Erythroblast (primary cell): ENCODE data around the gene AUTS2.

Experiments used
- DNase-seq, 2 experiments: peaks; one replicate each; lab custom pipeline; 2025; lab: John Stamatoyannopoulos, UW
- GATA1 ChIP-seq: IDR thresholded peaks from 2 replicates; pipeline ENCODE4 v1.6.1; 2011; ENCODE audit warnings: low read depth, mild to moderate bottlenecking, control low read depth, low read length, moderate library complexity
- POLR2A ChIP-seq: IDR thresholded peaks from 2 replicates; pipeline ENCODE4 v1.6.1; 2011; ENCODE audit warnings: mild to moderate bottlenecking, low read length

AUTS2 gene

DNA sequence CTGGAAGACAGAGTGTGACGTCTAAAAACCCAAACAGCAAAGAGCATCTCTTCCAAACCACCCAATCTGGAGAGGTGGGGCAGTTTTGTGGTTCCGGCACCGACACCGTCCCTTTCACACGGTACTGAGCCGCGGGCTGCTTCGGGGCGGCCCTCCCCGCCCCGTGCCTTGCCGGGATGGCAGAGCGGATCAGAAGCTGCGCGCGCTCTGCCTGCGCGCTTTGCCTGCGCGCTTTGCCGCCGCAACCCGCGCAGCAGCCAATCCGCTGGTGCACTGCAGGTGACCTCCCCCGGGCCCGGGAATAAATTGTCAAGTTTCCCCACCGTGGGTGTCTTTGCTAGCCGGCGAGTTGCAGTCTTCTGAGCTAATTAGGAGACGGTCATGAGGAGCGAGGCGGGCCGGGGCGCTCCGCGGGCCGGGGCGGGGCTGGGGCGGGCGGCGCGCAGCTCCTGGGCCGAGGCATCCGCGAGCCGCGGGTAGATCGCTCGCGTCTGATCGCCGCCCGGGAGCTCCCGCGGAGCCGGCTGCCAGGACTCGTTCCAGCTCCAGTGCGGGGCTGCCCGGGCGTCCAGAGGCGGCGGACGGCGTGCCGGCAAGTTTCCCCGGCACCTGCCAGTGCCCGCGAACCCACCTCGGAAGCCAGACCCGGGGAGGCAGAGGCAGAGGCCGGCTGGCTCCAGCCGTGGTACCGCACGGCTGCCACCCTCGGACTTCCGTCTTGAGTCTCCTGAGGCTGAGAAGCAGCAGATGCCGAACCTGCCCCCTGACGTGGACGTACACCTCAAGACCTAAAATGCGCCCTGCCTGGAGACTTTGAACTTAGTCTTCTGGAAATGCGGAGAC, 997.7 kb downstream of the AUTS2 start:
- TF ChIP-seq POLR2A (no peak), GATA1 (no peak)
- DNase-seq = no peak

- DNase-seq = no peak
- TF ChIP-seq GATA1 (no peak), POLR2A (no peak)
Observed at GRCh38 chr7:70596598-70596913, 998.3 kb downstream of the AUTS2 start.

DNA sequence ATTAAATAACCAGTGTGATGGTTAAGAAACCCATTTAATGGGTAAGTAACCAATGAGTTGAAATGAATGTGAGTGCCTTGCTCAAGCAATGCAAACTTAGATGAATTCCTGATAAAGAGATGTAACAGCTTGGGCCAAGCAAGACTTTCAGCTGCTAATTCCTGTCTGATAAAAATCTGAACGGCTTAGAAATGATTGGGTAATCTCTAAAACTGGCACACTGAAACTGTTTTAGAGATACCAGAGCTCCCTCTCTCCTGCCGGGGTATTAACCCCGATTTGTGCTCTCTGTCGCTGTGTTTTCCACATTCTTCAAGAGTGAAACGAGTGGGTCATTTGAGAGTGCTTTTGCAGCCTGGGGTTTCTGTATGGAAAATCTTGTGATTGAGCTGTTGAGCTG, 998.8 kb downstream of the AUTS2 start:
- TF ChIP-seq GATA1 (no peak), POLR2A (no peak)
- DNase-seq = no peak

DNA sequence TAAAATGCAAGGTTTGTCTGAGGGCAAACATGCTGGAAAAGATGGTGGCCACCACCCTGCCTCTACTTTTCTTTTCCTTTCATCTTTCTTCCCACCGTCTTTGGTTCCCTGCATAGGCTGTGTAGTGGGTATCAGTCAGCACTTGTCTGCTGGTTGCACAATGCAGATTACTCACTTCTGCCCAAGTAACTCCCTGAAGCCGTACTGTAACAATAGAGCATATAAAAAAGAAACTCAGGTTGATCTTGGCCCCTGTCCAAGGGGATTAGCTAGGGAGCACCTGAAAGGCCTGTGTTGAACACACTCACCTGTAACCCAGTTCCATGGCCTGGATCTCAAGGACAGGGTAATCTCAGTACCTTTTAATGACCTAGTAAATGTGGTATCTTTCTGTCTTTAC, 1000.7 kb downstream of the AUTS2 start:
- no peak for DNase-seq
- no peak for TF ChIP-seq POLR2A
- TF ChIP-seq GATA1 = no peak

DNA sequence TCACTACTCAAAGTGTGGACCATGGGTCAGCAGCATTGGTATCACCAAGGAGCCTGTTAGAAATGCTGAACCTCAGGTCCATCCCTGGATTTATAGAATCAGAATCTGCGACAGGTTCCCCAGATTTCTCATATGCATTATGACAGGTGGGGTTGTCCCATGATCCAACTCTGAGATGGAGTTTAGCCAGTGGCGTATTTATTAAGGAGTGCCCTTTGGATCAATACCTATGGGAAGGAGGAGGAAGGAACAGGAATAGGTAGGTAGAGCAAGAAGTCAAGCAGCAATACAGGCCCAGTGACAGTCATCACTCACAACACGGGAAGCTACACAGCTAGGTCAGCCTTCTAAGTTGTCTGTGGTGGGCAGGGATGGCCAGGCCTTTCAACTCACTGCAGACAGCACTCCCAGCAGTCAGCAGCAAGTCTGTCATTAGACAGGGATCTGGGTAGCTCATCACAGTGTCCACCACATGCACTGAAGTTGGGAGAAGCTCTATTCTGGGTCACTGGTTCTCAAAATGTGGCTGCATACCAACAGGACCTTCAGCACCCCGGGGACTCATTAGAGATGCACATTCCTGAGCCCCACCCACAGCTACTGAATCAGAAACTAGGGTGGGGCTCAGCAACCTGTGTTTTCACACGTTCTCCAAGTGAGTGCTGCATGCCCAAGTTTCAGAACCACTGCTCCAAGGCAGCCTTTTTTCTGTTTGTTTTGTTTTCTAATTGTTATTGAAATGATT, 1001.3 kb downstream of the AUTS2 start:
- no peak for TF ChIP-seq GATA1
- TF ChIP-seq POLR2A = no peak
- DNase-seq = no peak

DNA sequence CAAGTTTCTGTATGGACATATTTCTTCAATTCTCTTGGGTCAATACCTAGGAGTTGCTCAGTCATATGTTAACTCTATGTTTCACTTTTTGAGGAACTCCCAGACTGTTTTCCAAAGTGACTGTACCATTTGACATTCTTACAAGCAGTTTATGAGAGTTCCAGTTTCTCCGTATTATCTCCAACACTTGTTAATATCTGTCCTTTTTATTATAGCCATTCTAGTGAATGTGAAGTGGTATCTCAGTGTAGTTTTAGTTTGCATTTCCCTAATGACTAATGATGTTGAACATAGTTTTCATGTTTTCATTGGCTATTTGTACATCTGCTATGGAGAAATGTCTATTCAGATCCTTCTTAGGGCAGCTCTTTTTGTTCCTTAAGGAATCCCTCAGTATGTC, 1002.7 kb downstream of the AUTS2 start:
- no peak for TF ChIP-seq GATA1
- TF ChIP-seq POLR2A = no peak

DNA sequence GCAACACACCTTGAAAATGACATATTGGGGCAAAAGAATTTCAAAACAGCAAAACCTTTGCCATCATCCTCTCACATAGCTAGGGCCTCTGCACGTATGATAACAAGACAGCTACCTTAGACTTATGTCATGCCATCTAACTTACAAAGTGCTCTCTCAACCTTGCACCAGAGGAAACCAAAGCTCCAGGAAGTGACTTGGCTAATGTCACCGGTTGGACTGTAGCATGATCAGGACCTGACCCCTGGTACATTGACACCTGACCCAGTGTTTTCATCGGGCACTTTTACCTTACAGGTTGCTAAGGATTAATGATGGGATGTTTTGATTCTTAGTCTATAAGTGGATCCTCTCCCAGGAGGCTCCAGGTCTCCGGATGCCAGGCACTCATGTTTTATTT, 1003.8 kb downstream of the AUTS2 start:
- TF ChIP-seq POLR2A = no peak
- no peak for TF ChIP-seq GATA1
- DNase-seq = no peak

More for the DNA sequence above, 1002.7 kb downstream of the AUTS2 start:
- no peak for DNase-seq

DNA sequence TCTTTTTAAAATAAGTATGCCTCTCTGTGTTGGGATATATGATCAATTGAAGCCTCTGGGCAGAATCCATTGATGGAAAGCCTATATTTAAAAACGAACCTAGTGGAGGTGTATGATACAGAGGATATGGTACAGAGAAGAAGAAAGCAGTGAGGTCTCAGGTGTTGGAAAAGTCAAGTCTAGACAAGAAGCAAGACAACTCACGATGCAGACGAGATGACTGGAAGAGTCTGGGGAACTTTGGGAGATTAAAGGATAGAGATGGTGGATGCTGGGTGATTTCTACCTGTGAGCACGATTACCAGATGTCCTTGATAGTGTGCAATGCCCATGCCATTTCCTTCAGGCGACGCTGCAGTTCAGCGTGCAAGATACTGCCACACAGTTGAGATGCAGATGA, 1009.0 kb downstream of the AUTS2 start:
- TF ChIP-seq POLR2A = no peak
- no peak for TF ChIP-seq GATA1
- no peak for DNase-seq

DNA sequence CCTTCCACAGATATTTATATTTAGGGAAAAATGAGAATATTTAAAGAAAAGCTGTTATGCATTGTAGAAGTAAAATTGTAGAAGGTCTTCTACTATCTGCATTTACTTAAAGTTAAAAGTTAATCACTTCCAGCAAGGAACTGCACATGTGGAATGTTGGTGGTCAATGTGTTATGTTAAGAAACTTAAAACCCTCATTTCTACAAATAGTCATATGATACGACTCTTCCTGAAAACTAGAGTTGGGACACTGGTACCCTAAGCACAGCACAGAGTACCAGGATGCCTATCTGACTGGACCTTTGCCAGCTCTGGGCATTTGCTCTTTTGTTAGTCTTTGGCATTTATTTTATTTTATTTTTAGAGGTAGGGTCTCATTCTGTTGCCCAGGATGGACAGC, 1009.5 kb downstream of the AUTS2 start:
- DNase-seq = no peak
- no peak for TF ChIP-seq GATA1

GRCh38 chr7:70608229-70608628, 1010.0 kb downstream of the AUTS2 start:
- TF ChIP-seq POLR2A (no peak), GATA1 (no peak)
- DNase-seq = no peak

- DNase-seq = no peak
- TF ChIP-seq GATA1 = no peak
- TF ChIP-seq POLR2A = no peak
Observed at GRCh38 chr7:70612811-70613210, 1014.5 kb downstream of the AUTS2 start.

- no peak for DNase-seq
- TF ChIP-seq POLR2A (no peak), GATA1 (no peak)
Observed at GRCh38 chr7:70614237-70615045, 1016.2 kb downstream of the AUTS2 start.

DNA sequence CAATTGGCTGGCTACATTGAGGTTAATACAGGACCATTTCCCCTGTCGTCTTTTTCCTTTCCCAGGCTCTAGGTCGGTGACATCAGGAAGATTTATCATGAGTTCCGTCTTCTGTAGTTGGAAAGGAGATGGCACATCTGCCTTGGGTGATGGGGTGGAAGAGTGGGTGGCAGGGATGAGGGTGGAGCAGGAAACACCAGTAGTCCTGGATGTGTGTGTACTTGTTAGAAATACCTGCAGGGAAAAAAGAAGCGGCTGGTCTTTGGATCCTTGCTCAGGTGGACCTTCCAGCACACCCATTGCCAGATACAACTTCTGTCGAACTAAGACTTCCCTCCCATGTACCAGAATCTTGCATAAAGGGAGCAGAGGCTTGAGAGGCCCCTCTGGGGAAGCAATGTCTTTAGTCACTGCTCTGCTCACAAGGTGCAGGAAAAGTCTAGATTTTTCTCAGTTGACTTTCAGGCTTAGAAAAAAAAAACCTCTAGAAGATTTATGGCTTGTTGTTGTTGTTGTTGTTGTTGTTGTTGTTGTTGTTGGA, 1016.9 kb downstream of the AUTS2 start:
- no peak for TF ChIP-seq POLR2A
- TF ChIP-seq GATA1 = no peak
- no peak for DNase-seq

- TF ChIP-seq GATA1 (no peak), POLR2A (no peak)
- DNase-seq = no peak
Observed at GRCh38 chr7:70616211-70616610, 1017.9 kb downstream of the AUTS2 start.
